H9 (cell line): Measurements from ENCODE around the gene METTL8. TPM values are rescaled to one million over a fixed set of nuclear protein-coding genes. Genes with fewer than 3 reads are reported as not detected.

Experiments
- DNase-seq: peaks from one replicate; pipeline ENCODE4 v3.0.0-alpha.2; 2017
- H2AFZ ChIP-seq: one replicate; pipeline ENCODE4 v1.6.1; 2013; ENCODE audit warnings: mild to moderate bottlenecking, low read length, control low read depth, moderate library complexity
- H2AK5ac ChIP-seq: 2 replicates; pipeline ENCODE4 v1.6.1; 2013; ENCODE audit warnings: low read length, control low read depth, mixed read lengths; ENCODE audit not compliant: insufficient read length
- H2BK120ac ChIP-seq: one replicate; pipeline ENCODE4 v1.6.1; 2013; ENCODE audit warnings: low read depth, mild to moderate bottlenecking, low read length, control low read depth, inconsistent platforms; ENCODE audit not compliant: poor library complexity, severe bottlenecking
- H2BK12ac ChIP-seq: 2 replicates; pipeline ENCODE4 v1.6.1; 2013; ENCODE audit warnings: low read length, control low read depth, mixed read lengths, low read depth; ENCODE audit not compliant: insufficient read length
- H2BK15ac ChIP-seq: 2 replicates; pipeline ENCODE4 v1.6.1; 2013; ENCODE audit warnings: low read depth, low read length, control low read depth
- H2BK20ac ChIP-seq: one replicate; pipeline ENCODE4 v1.6.1; 2013; ENCODE audit warnings: low read depth, mild to moderate bottlenecking, low read length, control low read depth, inconsistent platforms; ENCODE audit not compliant: poor library complexity, severe bottlenecking
- H2BK5ac ChIP-seq: 2 replicates; pipeline ENCODE4 v1.6.1; 2013; ENCODE audit warnings: low read length, control low read depth, mixed read lengths; ENCODE audit not compliant: insufficient read length
- H3K14ac ChIP-seq: 2 replicates; pipeline ENCODE4 v1.6.1; 2013; ENCODE audit warnings: low read length, control low read depth; ENCODE audit not compliant: insufficient read depth
- H3K18ac ChIP-seq: 2 replicates; pipeline ENCODE4 v1.6.1; 2013; ENCODE audit warnings: low read depth, mild to moderate bottlenecking, mixed read lengths, low read length, control low read depth; ENCODE audit not compliant: insufficient read length
- H3K23ac ChIP-seq: 2 replicates; pipeline ENCODE4 v1.6.1; 2013; ENCODE audit warnings: low read length, control low read depth, mixed read lengths, low read depth; ENCODE audit not compliant: insufficient read length
- H3K23me2 ChIP-seq: 2 replicates; pipeline ENCODE4 v1.6.1; 2013; ENCODE audit warnings: low read depth, mild to moderate bottlenecking, mixed read lengths, low read length, control low read depth; ENCODE audit not compliant: insufficient read length, poor library complexity, severe bottlenecking
- H3K27ac ChIP-seq: 2 replicates; pipeline ENCODE4 v1.5.1; 2013; ENCODE audit warnings: low read length, control low read depth, mixed read lengths, low read depth; ENCODE audit not compliant: insufficient read length
- H3K27me3 ChIP-seq: 2 replicates; pipeline ENCODE4 v1.6.1; 2013; ENCODE audit warnings: low read length, control low read depth, inconsistent platforms; ENCODE audit not compliant: insufficient read depth
- H3K4ac ChIP-seq: 2 replicates; pipeline ENCODE4 v1.6.1; 2013; ENCODE audit warnings: low read depth, mild to moderate bottlenecking, control low read depth, inconsistent platforms, low read length, moderate library complexity
- H3K4me1 ChIP-seq: 2 replicates; pipeline ENCODE4 v1.6.1; 2013; ENCODE audit warnings: low read length, control low read depth, inconsistent platforms; ENCODE audit not compliant: insufficient read depth
- H3K4me2 ChIP-seq: 2 replicates; pipeline ENCODE4 v1.6.1; 2013; ENCODE audit warnings: low read length, control low read depth, mixed read lengths; ENCODE audit not compliant: insufficient read length, insufficient read depth
- H3K56ac ChIP-seq: 2 replicates; pipeline ENCODE4 v1.6.1; 2013; ENCODE audit warnings: low read depth, mild to moderate bottlenecking, mixed read lengths, low read length, control low read depth; ENCODE audit not compliant: insufficient read length
- H3K79me1 ChIP-seq: 2 replicates; pipeline ENCODE4 v1.6.1; 2013; ENCODE audit warnings: low read depth, mild to moderate bottlenecking, moderate library complexity, low read length, control low read depth, inconsistent platforms; ENCODE audit not compliant: insufficient read depth, poor library complexity, severe bottlenecking
- H3K79me2 ChIP-seq: 2 replicates; pipeline ENCODE4 v1.6.1; 2013; ENCODE audit warnings: low read length, control low read depth, inconsistent platforms; ENCODE audit not compliant: insufficient read depth
- H3K9ac ChIP-seq: 2 replicates; pipeline ENCODE4 v1.6.1; 2013; ENCODE audit warnings: low read length, control low read depth, mixed read lengths; ENCODE audit not compliant: insufficient read length; ENCODE audit errors: extremely low read depth
- H3K9me3 ChIP-seq: one replicate; pipeline ENCODE4 v1.6.1; 2013; ENCODE audit warnings: low read depth, low read length, inconsistent platforms; ENCODE audit not compliant: control insufficient read depth
- H3T11ph ChIP-seq: one replicate; pipeline ENCODE4 v1.6.1; 2013; ENCODE audit warnings: mild to moderate bottlenecking, low read length, control low read depth, inconsistent platforms
- H4K20me1 ChIP-seq: one replicate; pipeline ENCODE4 v1.6.1; 2013; ENCODE audit not compliant: control insufficient read depth, insufficient read length, insufficient read depth
- H4K5ac ChIP-seq: 2 replicates; pipeline ENCODE4 v1.6.1; 2013; ENCODE audit warnings: low read depth, mild to moderate bottlenecking, mixed read lengths, low read length, control low read depth; ENCODE audit not compliant: insufficient read length
- H4K8ac ChIP-seq: replicated peaks from 2 replicates; pipeline ENCODE4 v1.6.1; 2013; ENCODE audit warnings: low read length, control low read depth, mixed read lengths, low read depth; ENCODE audit not compliant: insufficient read length
- H4K91ac ChIP-seq: 2 replicates; pipeline ENCODE4 v1.6.1; 2013; ENCODE audit warnings: low read depth, mild to moderate bottlenecking, moderate library complexity, mixed read lengths, low read length, control low read depth; ENCODE audit not compliant: insufficient read length
- H3K27ac Mint-ChIP-seq, 3 experiments: 2 replicates in 2 of 3; 3 replicates in 1 of 3; pipeline ENCODE4 v1.8.0; 2020 to 2021; ENCODE audit warnings: mixed read lengths in 3 of 3, mild to moderate bottlenecking in 1 of 3, moderate library complexity in 1 of 3
- H3K27me3 Mint-ChIP-seq: 2 replicates; pipeline ENCODE4 v1.8.0; 2021; ENCODE audit warnings: low read depth, mild to moderate bottlenecking, moderate library complexity, mixed read lengths
- H3K36me3 Mint-ChIP-seq, 3 experiments: 2 replicates in 2 of 3; 3 replicates in 1 of 3; pipeline ENCODE4 v1.8.0; 2020 to 2021; ENCODE audit warnings: low read depth in 3 of 3, mixed read lengths in 3 of 3; ENCODE audit not compliant: insufficient read depth in 1 of 3
- H3K4me1 Mint-ChIP-seq, 2 experiments: 2 replicates each; pipeline ENCODE4 v1.8.0; 2020; ENCODE audit warnings: mixed read lengths in 2 of 2
- H3K4me3 Mint-ChIP-seq, 2 experiments: 2 replicates in 1 of 2; 3 replicates in 1 of 2; pipeline ENCODE4 v1.8.0; 2020 to 2021; ENCODE audit warnings: mild to moderate bottlenecking in 2 of 2, mixed read lengths in 2 of 2, moderate library complexity in 1 of 2
- H3K9me3 Mint-ChIP-seq, 2 experiments: 2 replicates in 1 of 2; 3 replicates in 1 of 2; pipeline ENCODE4 v1.8.0; 2020; ENCODE audit warnings: mild to moderate bottlenecking in 2 of 2, mixed read lengths in 2 of 2, moderate library complexity in 1 of 2
- CTCF ChIP-seq: fragments of 200-600 bp; sonication (generic); conservative IDR thresholded peaks from 3 replicates; pipeline ENCODE4 v1.8.0; 2021; ENCODE audit warnings: antibody characterized with exemption, mild to moderate bottlenecking
- WGBS: extraction: QIAGEN DNeasy Blood & Tissue Kit; methylation state at CpG from one replicate; pipeline ENCODE4 v1.1.7; 2013; ENCODE audit warnings: missing lambda C conversion rate, low lambda C conversion rate, mixed read lengths; ENCODE audit not compliant: insufficient read length; ENCODE audit errors: extremely low coverage; 5-methylcytosine and 5-hydroxymethylcytosine counted together
- total RNA-seq: library from RNA; stranded (reverse); gene quantifications from 2 replicates; pipeline ENCODE4 v1.2.1, GENCODE V29; 2021

The METTL8 gene
- total RNA-seq, 1 experiment from 2014 or later = 40.9 TPM

GRCh38 chr2:171480908-171481307 is 47.1 kb upstream of the METTL8 start:
- peaks cover 3 to 25% (median 15%) of the 10 kb centered on the region in 3 experiments; a peak in 5 of 7 replicates for H3K36me3 Mint-ChIP-seq
- Histone ChIP-seq H3K4me2 (no peak overlapping the region), H4K20me1 (no peaks in the 10 kb centered on the region), H2BK15ac (no peak overlapping the region), H4K91ac (no peak overlapping the region), H3K4me1 (peaks cover 6% of the 10 kb centered on the region; the same call in 1 of the 2 replicates), H3T11ph (no peak overlapping the region), H3K23me2 (no peaks in the 10 kb centered on the region), H3K79me2 (no peaks in the 10 kb centered on the region), H3K14ac (no peak overlapping the region), H3K79me1 (no peaks in the 10 kb centered on the region), H2BK12ac (no peak overlapping the region), H3K9me3 (no peaks in the 10 kb centered on the region), H3K18ac (no peak overlapping the region), H3K27ac (no peak overlapping the region), H3K56ac (no peak overlapping the region), H2BK5ac (no peak overlapping the region), H3K23ac (no peak overlapping the region), H4K8ac (no peak overlapping the region), H3K9ac (no peak overlapping the region), H3K27me3 (no peaks in the 10 kb centered on the region), H2BK20ac (no peak overlapping the region), H2BK120ac (no peak overlapping the region), H4K5ac (no peak overlapping the region), H3K4ac (no peak overlapping the region), H2AFZ (no peak overlapping the region), H2AK5ac (no peak overlapping the region)
- no peak for DNase-seq
- no peak for TF ChIP-seq CTCF
- no peaks in the 10 kb centered on the region for H3K9me3 Mint-ChIP-seq
- no CpG with 5 or more reads among the region's 1 CpG for WGBS
- H3K27me3 Mint-ChIP-seq = no peaks in the 10 kb centered on the region
- peaks cover 14 to 23% of the 10 kb centered on the region in 2 experiments for H3K4me1 Mint-ChIP-seq
- no peak overlapping the region for H3K27ac Mint-ChIP-seq
- H3K4me3 Mint-ChIP-seq = no peak overlapping the region
